ENCODE measurements around the gene DIAPH1. TPM values are rescaled to one million over a fixed set of nuclear protein-coding genes. Genes with fewer than 3 reads are reported as not detected.

Gene DIAPH1
- total RNA-seq, 6 experiments from 2014 or later = 105 to 119 (median 109) TPM

- peak overlapping the region; percentile 98 for H3K27ac Mint-ChIP-seq
- H3K4me3 Mint-ChIP-seq = peak overlapping the region; percentile 85
- TF ChIP-seq, protein P1, sequence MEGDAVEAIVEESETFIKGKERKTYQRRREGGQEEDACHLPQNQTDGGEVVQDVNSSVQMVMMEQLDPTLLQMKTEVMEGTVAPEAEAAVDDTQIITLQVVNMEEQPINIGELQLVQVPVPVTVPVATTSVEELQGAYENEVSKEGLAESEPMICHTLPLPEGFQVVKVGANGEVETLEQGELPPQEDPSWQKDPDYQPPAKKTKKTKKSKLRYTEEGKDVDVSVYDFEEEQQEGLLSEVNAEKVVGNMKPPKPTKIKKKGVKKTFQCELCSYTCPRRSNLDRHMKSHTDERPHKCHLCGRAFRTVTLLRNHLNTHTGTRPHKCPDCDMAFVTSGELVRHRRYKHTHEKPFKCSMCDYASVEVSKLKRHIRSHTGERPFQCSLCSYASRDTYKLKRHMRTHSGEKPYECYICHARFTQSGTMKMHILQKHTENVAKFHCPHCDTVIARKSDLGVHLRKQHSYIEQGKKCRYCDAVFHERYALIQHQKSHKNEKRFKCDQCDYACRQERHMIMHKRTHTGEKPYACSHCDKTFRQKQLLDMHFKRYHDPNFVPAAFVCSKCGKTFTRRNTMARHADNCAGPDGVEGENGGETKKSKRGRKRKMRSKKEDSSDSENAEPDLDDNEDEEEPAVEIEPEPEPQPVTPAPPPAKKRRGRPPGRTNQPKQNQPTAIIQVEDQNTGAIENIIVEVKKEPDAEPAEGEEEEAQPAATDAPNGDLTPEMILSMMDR (IDR thresholded peaks at IDR 0.05) = no peak
- H3K27me3 Mint-ChIP-seq (ENCODE audit: insufficient read depth) = no peaks in the 10 kb centered on the region; the same call in 1 of the 2 replicates
- peaks cover 43% of the 10 kb centered on the region for H3K4me1 Mint-ChIP-seq (ENCODE audit: low read depth)
- DNase-seq = no peak
- peaks cover 12% of the 10 kb centered on the region for H3K36me3 Mint-ChIP-seq (ENCODE audit: low read depth)
- no peaks in the 10 kb centered on the region for H3K9me3 Mint-ChIP-seq
Observed at GRCh38 chr5:141560151-141560550, 58.6 kb downstream of the DIAPH1 start.

- no peaks in the 10 kb centered on the region; the same call in 1 of the 2 replicates for H3K27me3 Mint-ChIP-seq (ENCODE audit: insufficient read depth)
- H3K27ac Mint-ChIP-seq = peak overlapping the region; percentile 98
- peaks cover 43% of the 10 kb centered on the region for H3K4me1 Mint-ChIP-seq (ENCODE audit: low read depth)
- peak; percentile 41 for DNase-seq
- H3K36me3 Mint-ChIP-seq (ENCODE audit: low read depth) = peaks cover 12% of the 10 kb centered on the region
- TF ChIP-seq, protein P1 (IDR thresholded peaks at IDR 0.05) = no peak
- no peaks in the 10 kb centered on the region for H3K9me3 Mint-ChIP-seq
- peak overlapping the region; percentile 17; the same call in 1 of the 2 replicates for H3K4me3 Mint-ChIP-seq
Observed at GRCh38 chr5:141559461-141559860, 59.3 kb downstream of the DIAPH1 start.

GRCh38 chr5:141558150-141558549 lies 60.6 kb downstream of the DIAPH1 start:
- peak overlapping the region; percentile 98 for H3K27ac Mint-ChIP-seq
- TF ChIP-seq, protein P1 (IDR thresholded peaks at IDR 0.05) = peak; percentile 3
- H3K9me3 Mint-ChIP-seq = no peaks in the 10 kb centered on the region
- H3K4me1 Mint-ChIP-seq (ENCODE audit: low read depth) = peaks cover 43% of the 10 kb centered on the region
- H3K36me3 Mint-ChIP-seq (ENCODE audit: low read depth) = peaks cover 7% of the 10 kb centered on the region; the same call in 1 of the 2 replicates
- no peak for DNase-seq
- H3K27me3 Mint-ChIP-seq (ENCODE audit: insufficient read depth) = no peaks in the 10 kb centered on the region; the same call in 1 of the 2 replicates
- peak overlapping the region; percentile 87 for H3K4me3 Mint-ChIP-seq

GRCh38 chr5:141557681-141558136 lies 61.1 kb downstream of the DIAPH1 start:
- Mint-ChIP-seq H3K4me1 (ENCODE audit: low read depth) (peaks cover 43% of the 10 kb centered on the region), H3K4me3 (peak overlapping the region; percentile 87), H3K9me3 (no peaks in the 10 kb centered on the region), H3K27me3 (ENCODE audit: insufficient read depth) (no peaks in the 10 kb centered on the region; the same call in 1 of the 2 replicates), H3K27ac (peak overlapping the region; percentile 98), H3K36me3 (ENCODE audit: low read depth) (peaks cover 7% of the 10 kb centered on the region; the same call in 1 of the 2 replicates)
- DNase-seq = peak; percentile 100
- TF ChIP-seq, protein P1 (IDR thresholded peaks at IDR 0.05) = peak; percentile 99

DNA sequence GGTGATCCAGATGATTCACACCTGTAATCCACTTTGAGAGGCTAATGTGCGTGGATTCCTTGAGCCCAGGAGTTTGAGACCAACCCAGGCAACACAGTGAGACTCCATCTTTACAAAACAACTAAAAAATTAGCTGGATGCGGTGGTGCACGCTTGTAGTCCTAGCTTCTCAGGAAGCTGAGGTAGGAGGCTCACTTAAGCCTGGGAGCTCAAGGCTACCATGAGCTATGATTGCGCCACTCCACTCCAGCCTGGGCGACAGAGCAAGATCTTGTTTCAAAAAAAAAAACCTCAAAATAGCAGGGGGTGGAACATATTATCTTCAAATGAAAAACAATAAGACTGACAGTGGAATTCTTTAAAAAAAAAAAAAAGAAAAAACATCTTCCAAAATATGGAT lies 70.9 kb downstream of the DIAPH1 start:
- Mint-ChIP-seq H3K27me3 (ENCODE audit: insufficient read depth) (peaks cover 4% of the 10 kb centered on the region), H3K36me3 (ENCODE audit: low read depth) (peaks cover 42% of the 10 kb centered on the region), H3K4me3 (no peak overlapping the region), H3K4me1 (ENCODE audit: low read depth) (no peaks in the 10 kb centered on the region), H3K27ac (no peak overlapping the region), H3K9me3 (peaks cover 29% of the 10 kb centered on the region)
- TF ChIP-seq, protein P1 (IDR thresholded peaks at IDR 0.05) = no peak
- no peak for DNase-seq
